MM.1S (cell line): ENCODE data around the gene PCDHGA11.
"Not testable (repeated sequence)": the region's sequence is repeated elsewhere in the genome, so short reads cannot be mapped to it uniquely, and the experiment has no call there.

Experiments
- CTCF ChIP-seq: fragments of 300-600 bp; sonication (generic); IDR thresholded peaks from 2 replicates; pipeline ENCODE4 v1.5.1; 2016; ENCODE audit warnings: antibody characterized with exemption, low read length, mixed read lengths
- EZH2phosphoT487 ChIP-seq: fragments of 300-600 bp; sonication (generic); IDR thresholded peaks from 2 replicates; pipeline ENCODE4 v1.6.1; 2018; ENCODE audit warnings: antibody characterized with exemption, low read length

- TF ChIP-seq CTCF, EZH2phosphoT487: not testable (repeated sequence)
Observed at GRCh38 chr5:141414548-141415274, 6.1 kb upstream of the PCDHGA11 start.
